ENCODE results near the gene ZNF592.

The ZNF592 gene

GRCh38 chr15:84824260-84825007, 76.0 kb downstream of the ZNF592 start:
- in situ Hi-C loops (cut with MboI; ENCODE audit: low sequenced_read_pairs): no loop called here

- in situ Hi-C loops (cut with MboI; ENCODE audit: low sequenced_read_pairs): no loop called here
These were observed 78.0 kb downstream of the ZNF592 start for GRCh38 chr15:84826369-84826823.

GRCh38 chr15:84827246-84827645, 78.9 kb downstream of the ZNF592 start:
- in situ Hi-C loops (cut with MboI; ENCODE audit: low sequenced_read_pairs): no loop called here

- in situ Hi-C loops (cut with MboI; ENCODE audit: low sequenced_read_pairs): no loop called here
These were observed 79.9 kb downstream of the ZNF592 start for GRCh38 chr15:84828086-84828908.

GRCh38 chr15:84829428-84829827, 81.0 kb downstream of the ZNF592 start:
- in situ Hi-C loops (cut with MboI; ENCODE audit: low sequenced_read_pairs): no loop called here

GRCh38 chr15:84830036-84830435, 81.6 kb downstream of the ZNF592 start:
- in situ Hi-C loops (cut with MboI; ENCODE audit: low sequenced_read_pairs): no loop called here

GRCh38 chr15:84831028-84831427, 82.6 kb downstream of the ZNF592 start:
- in situ Hi-C loops (cut with MboI; ENCODE audit: low sequenced_read_pairs): no loop called here

GRCh38 chr15:84831613-84832012, 83.2 kb downstream of the ZNF592 start:
- in situ Hi-C loops (cut with MboI; ENCODE audit: low sequenced_read_pairs): no loop called here

GRCh38 chr15:84832448-84833040, 84.2 kb downstream of the ZNF592 start:
- in situ Hi-C loops (cut with MboI; ENCODE audit: low sequenced_read_pairs): no loop called here

- in situ Hi-C loops (cut with MboI; ENCODE audit: low sequenced_read_pairs): no loop called here
These were observed 85.2 kb downstream of the ZNF592 start for GRCh38 chr15:84833447-84834228.

GRCh38 chr15:84834229-84834955, 86.0 kb downstream of the ZNF592 start:
- in situ Hi-C loops (cut with MboI; ENCODE audit: low sequenced_read_pairs): no loop called here

- in situ Hi-C loops (cut with MboI; ENCODE audit: low sequenced_read_pairs): no loop called here
These were observed 86.6 kb downstream of the ZNF592 start for GRCh38 chr15:84834969-84835368.

GRCh38 chr15:84835661-84836337, 87.4 kb downstream of the ZNF592 start:
- in situ Hi-C loops (cut with MboI; ENCODE audit: low sequenced_read_pairs): no loop called here

- in situ Hi-C loops (cut with MboI; ENCODE audit: low sequenced_read_pairs): no loop called here
These were observed 88.5 kb downstream of the ZNF592 start for GRCh38 chr15:84836844-84837243.

- in situ Hi-C loops (cut with MboI; ENCODE audit: low sequenced_read_pairs): no loop called here
These were observed 91.3 kb downstream of the ZNF592 start for GRCh38 chr15:84839714-84840113.

- in situ Hi-C loops (cut with MboI; ENCODE audit: low sequenced_read_pairs): no loop called here
These were observed 91.9 kb downstream of the ZNF592 start for GRCh38 chr15:84840255-84840654.

GRCh38 chr15:84840741-84841429, 92.5 kb downstream of the ZNF592 start:
- in situ Hi-C loops (cut with MboI; ENCODE audit: low sequenced_read_pairs): no loop called here

GRCh38 chr15:84842781-84843180, 94.4 kb downstream of the ZNF592 start:
- in situ Hi-C loops (cut with MboI; ENCODE audit: low sequenced_read_pairs): no loop called here

- in situ Hi-C loops (cut with MboI; ENCODE audit: low sequenced_read_pairs): no loop called here
These were observed 96.6 kb downstream of the ZNF592 start for GRCh38 chr15:84844964-84845363.
